OCI-LY1 (cell line): ENCODE results near the gene BTNL9.

ENCODE experiments used
- H2AFZ ChIP-seq: fragments of 200-600 bp; sonication (generic), shearing (Covaris generic); 2 replicates; pipeline ENCODE4 v1.6.0; 2014; ENCODE audit warnings: antibody characterized with exemption, mild to moderate bottlenecking, low read length
- H3F3A ChIP-seq: fragments of 200-600 bp; sonication (generic), shearing (Covaris generic); 2 replicates; pipeline ENCODE4 v1.6.0; 2014; ENCODE audit warnings: mild to moderate bottlenecking, antibody characterized with exemption, low read length, moderate library complexity; ENCODE audit not compliant: insufficient read depth
- H3K27ac ChIP-seq: fragments of 200-600 bp; sonication (generic); 2 replicates; pipeline ENCODE4 v1.5.1; 2014; ENCODE audit warnings: low read length, mixed run types, mild to moderate bottlenecking, low read depth; ENCODE audit not compliant: poor library complexity, severe bottlenecking
- H3K27me3 ChIP-seq: fragments of 200-600 bp; sonication (generic); 2 replicates; pipeline ENCODE4 v1.6.0; 2014; ENCODE audit warnings: antibody characterized with exemption, mild to moderate bottlenecking, low read length, moderate library complexity; ENCODE audit not compliant: insufficient read depth
- H3K36me3 ChIP-seq: fragments of 200-600 bp; sonication (generic); 2 replicates; pipeline ENCODE4 v1.6.1; 2014; ENCODE audit warnings: mild to moderate bottlenecking, antibody characterized with exemption, low read length, moderate library complexity, mixed read lengths; ENCODE audit not compliant: insufficient read depth
- H3K4me1 ChIP-seq: fragments of 200-600 bp; sonication (generic); 2 replicates; pipeline ENCODE4 v1.5.1; 2014; ENCODE audit warnings: mild to moderate bottlenecking, low read length, moderate library complexity; ENCODE audit not compliant: insufficient read depth, severe bottlenecking
- H3K4me2 ChIP-seq: fragments of 200-600 bp; sonication (generic), shearing (Covaris generic); 2 replicates; pipeline ENCODE4 v1.6.1; 2014; ENCODE audit warnings: low read length
- H3K4me3 ChIP-seq: fragments of 200-600 bp; sonication (generic); 2 replicates; pipeline ENCODE4 v1.5.1; 2014; ENCODE audit warnings: low read length, low read depth, mild to moderate bottlenecking, mixed read lengths; ENCODE audit not compliant: poor library complexity, severe bottlenecking
- H3K79me2 ChIP-seq: fragments of 200-600 bp; shearing (Covaris generic); 2 replicates; pipeline ENCODE4 v1.6.1; 2016; ENCODE audit warnings: mixed run types, low read length, mixed read lengths; ENCODE audit not compliant: insufficient read depth
- H3K9ac ChIP-seq: fragments of 200-600 bp; sonication (generic), shearing (Covaris generic); 2 replicates; pipeline ENCODE4 v1.6.1; 2014; ENCODE audit warnings: mild to moderate bottlenecking, low read length, mixed read lengths
- H3K9me2 ChIP-seq: fragments of 200-600 bp; sonication (generic), shearing (Covaris generic); 2 replicates; pipeline ENCODE4 v1.6.1; 2014; ENCODE audit warnings: low read depth, mild to moderate bottlenecking, low read length, mixed read lengths
- H3K9me3 ChIP-seq: fragments of 200-600 bp; shearing (Covaris generic); 2 replicates; pipeline ENCODE4 v1.6.1; 2014; ENCODE audit warnings: low read length, mixed read lengths
- H4K20me1 ChIP-seq: fragments of 200-600 bp; sonication (generic), shearing (Covaris generic); 2 replicates; pipeline ENCODE4 v1.6.0; 2016; ENCODE audit warnings: mild to moderate bottlenecking, low read length; ENCODE audit not compliant: insufficient read depth
- EZH2 ChIP-seq: fragments of 200-600 bp; sonication (generic), shearing (Covaris generic); IDR thresholded peaks from 2 replicates; pipeline ENCODE4 v1.8.0; 2017; ENCODE audit warnings: borderline replicate concordance, mixed run types, mild to moderate bottlenecking, antibody characterized with exemption, low read length, moderate library complexity, mixed read lengths
- TF ChIP-seq, protein P1 (sequence below): fragments of 200-600 bp; sonication (generic), shearing (Covaris generic); IDR thresholded peaks from 2 replicates; pipeline ENCODE4 v1.5.1; 2017; ENCODE audit warnings: mild to moderate bottlenecking, antibody characterized with exemption, low read length, moderate library complexity, mixed read lengths

Gene BTNL9

DNA sequence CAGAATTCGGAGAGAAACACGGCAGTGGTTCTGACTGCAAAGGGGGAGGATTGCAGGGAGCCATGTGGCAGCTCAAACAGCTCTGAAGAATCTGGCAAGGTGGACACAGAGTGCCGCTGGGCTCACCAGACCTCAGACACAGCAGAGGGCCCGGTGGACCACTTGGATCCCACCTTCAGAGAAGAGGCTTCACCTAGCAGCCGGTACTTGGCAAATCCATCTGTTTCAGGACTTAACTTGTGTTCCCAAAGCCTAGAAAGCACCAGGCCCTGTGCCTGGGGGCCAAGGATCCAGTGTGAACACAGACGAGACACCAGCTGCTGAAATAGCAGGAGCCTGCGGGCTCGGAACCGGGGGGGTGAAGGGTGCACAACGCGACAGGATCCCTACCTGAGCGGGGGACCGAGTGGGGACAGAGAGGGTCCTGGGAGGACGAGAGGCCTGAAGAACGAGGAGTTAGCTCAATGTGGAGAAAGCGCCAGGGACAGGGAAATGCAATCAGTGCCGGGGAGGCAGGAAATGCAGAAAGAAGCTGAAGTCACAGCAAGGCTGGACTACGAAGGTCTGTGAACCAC lies 44.6 kb downstream of the BTNL9 start:
- Histone ChIP-seq H3K4me1 (no peaks in the 10 kb centered on the region), H2AFZ (no peak overlapping the region), H4K20me1 (no peaks in the 10 kb centered on the region), H3K4me2 (no peak overlapping the region), H3K9ac (no peak overlapping the region), H3K27ac (no peak overlapping the region), H3K36me3 (no peaks in the 10 kb centered on the region), H3K79me2 (no peaks in the 10 kb centered on the region), H3K4me3 (no peak overlapping the region), H3K9me3 (0 out of 2 replicates have a peak, but pooled peaks cover 4% of the 10 kb centered on the region), H3F3A (no peaks in the 10 kb centered on the region), H3K27me3 (no peaks in the 10 kb centered on the region), H3K9me2 (no peaks in the 10 kb centered on the region)
- TF ChIP-seq, protein P1, sequence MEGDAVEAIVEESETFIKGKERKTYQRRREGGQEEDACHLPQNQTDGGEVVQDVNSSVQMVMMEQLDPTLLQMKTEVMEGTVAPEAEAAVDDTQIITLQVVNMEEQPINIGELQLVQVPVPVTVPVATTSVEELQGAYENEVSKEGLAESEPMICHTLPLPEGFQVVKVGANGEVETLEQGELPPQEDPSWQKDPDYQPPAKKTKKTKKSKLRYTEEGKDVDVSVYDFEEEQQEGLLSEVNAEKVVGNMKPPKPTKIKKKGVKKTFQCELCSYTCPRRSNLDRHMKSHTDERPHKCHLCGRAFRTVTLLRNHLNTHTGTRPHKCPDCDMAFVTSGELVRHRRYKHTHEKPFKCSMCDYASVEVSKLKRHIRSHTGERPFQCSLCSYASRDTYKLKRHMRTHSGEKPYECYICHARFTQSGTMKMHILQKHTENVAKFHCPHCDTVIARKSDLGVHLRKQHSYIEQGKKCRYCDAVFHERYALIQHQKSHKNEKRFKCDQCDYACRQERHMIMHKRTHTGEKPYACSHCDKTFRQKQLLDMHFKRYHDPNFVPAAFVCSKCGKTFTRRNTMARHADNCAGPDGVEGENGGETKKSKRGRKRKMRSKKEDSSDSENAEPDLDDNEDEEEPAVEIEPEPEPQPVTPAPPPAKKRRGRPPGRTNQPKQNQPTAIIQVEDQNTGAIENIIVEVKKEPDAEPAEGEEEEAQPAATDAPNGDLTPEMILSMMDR, result no peak
- no peak for TF ChIP-seq EZH2

DNA sequence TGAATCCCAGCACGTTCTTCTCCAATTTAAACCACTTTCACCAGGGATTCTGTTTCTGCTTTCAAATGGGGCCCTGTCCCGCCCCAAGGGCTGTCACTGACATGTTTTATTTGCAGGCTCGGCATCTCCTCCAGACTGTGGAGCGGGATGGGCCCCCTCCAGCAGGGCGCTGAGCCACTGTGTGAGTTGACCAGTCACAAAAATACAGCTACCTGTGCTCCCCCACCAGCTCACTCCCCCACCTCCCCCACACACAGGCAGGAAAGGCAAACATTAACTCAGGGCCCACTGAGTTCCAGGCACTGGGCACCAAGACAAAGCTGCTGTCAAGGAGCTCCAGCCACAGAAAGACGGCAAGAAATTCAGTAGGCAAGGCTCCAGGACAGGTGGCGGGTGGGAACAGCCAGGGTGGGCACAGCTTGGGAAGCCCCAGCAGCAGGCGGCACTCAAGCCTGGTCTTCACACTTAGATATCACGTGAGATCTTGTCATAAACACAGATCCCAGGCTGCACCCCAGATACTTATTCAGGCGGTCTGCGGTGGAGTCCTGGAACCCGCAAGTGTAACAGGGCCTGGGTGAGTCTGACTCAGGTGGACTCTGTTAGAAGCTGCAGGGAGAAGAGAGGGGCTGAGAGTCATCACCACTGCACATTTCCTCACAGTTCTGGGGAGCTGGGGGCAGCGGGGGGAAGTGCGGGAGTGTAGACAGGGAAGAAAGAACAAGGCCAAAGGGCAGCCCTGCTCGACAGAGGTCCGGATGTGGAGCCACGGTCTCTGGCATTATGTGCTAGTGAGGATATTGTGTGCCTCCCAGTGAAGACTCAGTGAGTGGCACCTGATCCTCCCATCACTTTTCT lies 46.2 kb downstream of the BTNL9 start:
- Histone ChIP-seq H3K4me2 (no peak overlapping the region), H3K27ac (no peak overlapping the region), H3F3A (no peaks in the 10 kb centered on the region), H3K9ac (no peak overlapping the region), H3K36me3 (no peaks in the 10 kb centered on the region), H4K20me1 (no peaks in the 10 kb centered on the region), H3K9me3 (0 out of 2 replicates have a peak, but pooled peaks cover 4% of the 10 kb centered on the region), H3K4me3 (no peak overlapping the region), H2AFZ (no peak overlapping the region), H3K4me1 (no peaks in the 10 kb centered on the region), H3K27me3 (no peaks in the 10 kb centered on the region), H3K9me2 (no peaks in the 10 kb centered on the region), H3K79me2 (no peaks in the 10 kb centered on the region)
- TF ChIP-seq, protein P1, result no peak
- TF ChIP-seq EZH2, result no peak

DNA sequence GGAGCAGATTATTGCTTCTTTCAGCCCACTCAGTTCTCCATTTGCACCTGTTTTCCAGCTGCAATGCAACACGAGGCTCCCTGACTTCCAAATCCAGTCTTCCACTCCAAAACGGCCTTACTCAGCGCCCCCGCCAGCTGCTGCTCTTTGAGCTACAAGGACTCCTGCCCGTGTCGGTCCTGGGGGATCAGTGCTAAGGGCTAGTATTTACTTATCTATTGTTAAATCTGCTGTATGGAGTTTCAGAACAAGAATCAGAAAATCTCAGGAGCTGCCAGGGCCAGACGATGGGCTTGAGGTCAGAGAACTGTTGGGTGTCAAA lies 46.8 kb downstream of the BTNL9 start:
- no peaks in the 10 kb centered on the region for H3K27me3 ChIP-seq
- 0 out of 2 replicates have a peak, but pooled peaks cover 4% of the 10 kb centered on the region for H3K9me3 ChIP-seq
- H3K9ac ChIP-seq, result no peak overlapping the region
- H3K27ac ChIP-seq, result no peak overlapping the region
- H3K4me1 ChIP-seq, result no peaks in the 10 kb centered on the region
- H3K79me2 ChIP-seq, result no peaks in the 10 kb centered on the region
- TF ChIP-seq, protein P1, result no peak
- TF ChIP-seq EZH2, result no peak
- H2AFZ ChIP-seq, result no peak overlapping the region
- H3K4me2 ChIP-seq, result no peak overlapping the region
- no peaks in the 10 kb centered on the region for H3K9me2 ChIP-seq
- H4K20me1 ChIP-seq, result no peaks in the 10 kb centered on the region
- no peak overlapping the region for H3K4me3 ChIP-seq
- no peaks in the 10 kb centered on the region for H3F3A ChIP-seq
- H3K36me3 ChIP-seq, result no peaks in the 10 kb centered on the region
